NCI-H2196 treated with DMSO at 0.1 percent for 48 hours (cell line): Measurements from ENCODE around the gene SEMA4D.
"Not testable (repeated sequence)": the region's sequence is repeated elsewhere in the genome, so short reads cannot be mapped to it uniquely, and the experiment has no call there.

Source experiments
- DNase-seq: peaks from one replicate; lab custom pipeline; 2025; ENCODE audit not compliant: unreplicated experiment; lab: John Stamatoyannopoulos, UW

SEMA4D gene

GRCh38 chr9:89359751-89360261 lies 138.1 kb downstream of the SEMA4D start:
- peak; percentile 46 for DNase-seq

GRCh38 chr9:89358985-89359384 lies 138.9 kb downstream of the SEMA4D start:
- peak; percentile 67 for DNase-seq

GRCh38 chr9:89358376-89358916 lies 139.5 kb downstream of the SEMA4D start:
- no peak for DNase-seq

- DNase-seq: no peak
Measured at GRCh38 chr9:89357331-89358197, 140.3 kb downstream of the SEMA4D start.

GRCh38 chr9:89356782-89357181 lies 141.1 kb downstream of the SEMA4D start:
- no peak for DNase-seq

GRCh38 chr9:89354471-89354870 lies 143.4 kb downstream of the SEMA4D start:
- no peak for DNase-seq

- no peak for DNase-seq
Measured at GRCh38 chr9:89353989-89354388, 143.9 kb downstream of the SEMA4D start.

GRCh38 chr9:89352874-89353649 lies 144.9 kb downstream of the SEMA4D start:
- no peak for DNase-seq

- DNase-seq: no peak
Measured at GRCh38 chr9:89352451-89352850, 145.5 kb downstream of the SEMA4D start.

- DNase-seq: no peak
Measured at GRCh38 chr9:89351584-89352300, 146.2 kb downstream of the SEMA4D start.

- DNase-seq: no peak
Measured at GRCh38 chr9:89350988-89351557, 146.8 kb downstream of the SEMA4D start.

- no peak for DNase-seq
Measured at GRCh38 chr9:89349607-89350006, 148.3 kb downstream of the SEMA4D start.

- DNase-seq: no peak
Measured at GRCh38 chr9:89347651-89348050, 150.3 kb downstream of the SEMA4D start.

- DNase-seq: no peak
Measured at GRCh38 chr9:89346696-89347095, 151.2 kb downstream of the SEMA4D start.

- no peak for DNase-seq
Measured at GRCh38 chr9:89345476-89345875, 152.4 kb downstream of the SEMA4D start.

- not testable (repeated sequence) for DNase-seq
Measured at GRCh38 chr9:89343812-89344211, 154.1 kb downstream of the SEMA4D start.

- no peak for DNase-seq
Measured at GRCh38 chr9:89342948-89343347, 155.0 kb downstream of the SEMA4D start.

- no peak for DNase-seq
Measured at GRCh38 chr9:89342213-89342612, 155.7 kb downstream of the SEMA4D start.

- DNase-seq: no peak
Measured at GRCh38 chr9:89340332-89340731, 157.6 kb downstream of the SEMA4D start.

- no peak for DNase-seq
Measured at GRCh38 chr9:89339807-89340206, 158.1 kb downstream of the SEMA4D start.

- no peak for DNase-seq
Measured at GRCh38 chr9:89330513-89330912, 167.4 kb downstream of the SEMA4D start.
